GM18951 (cell line): ENCODE data around the gene FEM1A.
"Not testable (repeated sequence)": the region's sequence is repeated elsewhere in the genome, so short reads cannot be mapped to it uniquely, and the experiment has no call there.

ENCODE experiments used
- POLR2A ChIP-seq: IDR thresholded peaks from 4 replicates; pipeline ENCODE4 v1.6.1; 2011; ENCODE audit warnings: mild to moderate bottlenecking; ENCODE audit not compliant: insufficient read length, insufficient read depth; ENCODE audit errors: extremely low read depth
- in situ Hi-C: fragments of 300-500 bp; cut with MboI; formaldehyde crosslinking; loops from one replicate; pipeline ENCODE4 v1.12.0; 2022; ENCODE audit warnings: low sequenced_read_pairs, mixed read lengths, inconsistent platforms; ENCODE audit not compliant: unreplicated experiment

FEM1A gene

GRCh38 chr19:4791183-4792018, at the start of gene FEM1A:
TSS of gene FEM1A (plus strand) at chr19:4791734. CDS start at chr19:4791855, 121 bp downstream.
- peak; percentile 77 for TF ChIP-seq POLR2A
- in situ Hi-C loops = no loop called here

- no peak for TF ChIP-seq POLR2A
- in situ Hi-C loops = no loop called here
Observed at GRCh38 chr19:4742723-4743646, 48.5 kb upstream of the FEM1A start.

GRCh38 chr19:4744451-4745174, 46.9 kb upstream of the FEM1A start:
- in situ Hi-C loops = no loop called here
- TF ChIP-seq POLR2A = no peak

GRCh38 chr19:4745175-4745574, 46.4 kb upstream of the FEM1A start:
- in situ Hi-C loops = not testable (repeated sequence)

GRCh38 chr19:4745986-4746385, 45.5 kb upstream of the FEM1A start:
- TF ChIP-seq POLR2A = no peak
- in situ Hi-C loops = no loop called here

GRCh38 chr19:4748185-4748584, 43.3 kb upstream of the FEM1A start:
- in situ Hi-C loops = no loop called here
- no peak for TF ChIP-seq POLR2A

GRCh38 chr19:4748589-4748988, 42.9 kb upstream of the FEM1A start:
- TF ChIP-seq POLR2A = no peak
- in situ Hi-C loops = no loop called here

GRCh38 chr19:4749870-4750590, 41.5 kb upstream of the FEM1A start:
- TF ChIP-seq POLR2A = no peak
- in situ Hi-C loops = no loop called here

GRCh38 chr19:4754248-4754647, 37.3 kb upstream of the FEM1A start:
- no peak for TF ChIP-seq POLR2A
- in situ Hi-C loops = no loop called here

GRCh38 chr19:4755459-4755858, 36.1 kb upstream of the FEM1A start:
- in situ Hi-C loops = no loop called here
- no peak for TF ChIP-seq POLR2A

GRCh38 chr19:4758082-4758481, 33.5 kb upstream of the FEM1A start:
- no peak for TF ChIP-seq POLR2A
- in situ Hi-C loops = no loop called here

GRCh38 chr19:4758659-4759058, 32.9 kb upstream of the FEM1A start:
- TF ChIP-seq POLR2A = no peak
- in situ Hi-C loops = no loop called here
